B cell (primary cell): ENCODE results near the gene LIG1.

Source experiments
- EZH2 ChIP-seq: IDR thresholded peaks from 2 replicates; pipeline ENCODE4 v1.6.1; 2012; ENCODE audit warnings: borderline replicate concordance, low read depth, mild to moderate bottlenecking, moderate library complexity, low read length; ENCODE audit not compliant: insufficient read depth, poor library complexity, severe bottlenecking
- TF ChIP-seq, protein P1 (sequence below): fragments of 200-600 bp; IDR thresholded peaks from one replicate; pipeline ENCODE4 v1.8.0; 2022; ENCODE audit warnings: antibody characterized with exemption, mild to moderate bottlenecking

DNA sequence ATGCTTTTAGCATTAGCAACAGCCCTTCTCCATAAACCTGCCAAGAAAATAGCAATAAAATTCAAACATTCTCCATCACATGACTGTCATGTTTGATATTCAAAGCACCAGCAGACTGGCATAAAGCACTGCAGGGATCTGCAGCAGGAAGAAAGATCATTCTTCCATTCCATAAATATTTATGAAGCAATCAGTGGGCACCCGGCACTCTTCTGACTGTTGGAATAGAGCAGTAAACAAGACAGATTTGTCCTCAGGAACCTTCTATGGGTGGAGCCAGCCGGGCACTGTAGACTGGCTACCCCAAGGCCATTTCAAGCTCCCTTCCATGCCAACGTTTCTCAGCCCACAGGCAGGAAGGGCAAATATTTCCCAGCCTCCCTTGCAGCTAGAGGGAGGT is 85.1 kb downstream of the LIG1 start:
- TF ChIP-seq, protein P1, sequence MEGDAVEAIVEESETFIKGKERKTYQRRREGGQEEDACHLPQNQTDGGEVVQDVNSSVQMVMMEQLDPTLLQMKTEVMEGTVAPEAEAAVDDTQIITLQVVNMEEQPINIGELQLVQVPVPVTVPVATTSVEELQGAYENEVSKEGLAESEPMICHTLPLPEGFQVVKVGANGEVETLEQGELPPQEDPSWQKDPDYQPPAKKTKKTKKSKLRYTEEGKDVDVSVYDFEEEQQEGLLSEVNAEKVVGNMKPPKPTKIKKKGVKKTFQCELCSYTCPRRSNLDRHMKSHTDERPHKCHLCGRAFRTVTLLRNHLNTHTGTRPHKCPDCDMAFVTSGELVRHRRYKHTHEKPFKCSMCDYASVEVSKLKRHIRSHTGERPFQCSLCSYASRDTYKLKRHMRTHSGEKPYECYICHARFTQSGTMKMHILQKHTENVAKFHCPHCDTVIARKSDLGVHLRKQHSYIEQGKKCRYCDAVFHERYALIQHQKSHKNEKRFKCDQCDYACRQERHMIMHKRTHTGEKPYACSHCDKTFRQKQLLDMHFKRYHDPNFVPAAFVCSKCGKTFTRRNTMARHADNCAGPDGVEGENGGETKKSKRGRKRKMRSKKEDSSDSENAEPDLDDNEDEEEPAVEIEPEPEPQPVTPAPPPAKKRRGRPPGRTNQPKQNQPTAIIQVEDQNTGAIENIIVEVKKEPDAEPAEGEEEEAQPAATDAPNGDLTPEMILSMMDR: no peak
- TF ChIP-seq EZH2: no peak
